SK-N-SH (cell line): Measurements from ENCODE around the gene SLC2A9.

ENCODE experiments used
- ELF1 ChIP-seq: IDR thresholded peaks from 2 replicates; pipeline ENCODE4 v1.4.0; 2012
- EZH2phosphoT487 ChIP-seq: fragments of 200-600 bp; sonication (generic); IDR thresholded peaks from 2 replicates; pipeline ENCODE4 v1.6.1; 2017; ENCODE audit warnings: low read depth, mixed run types, mild to moderate bottlenecking, antibody characterized with exemption, moderate library complexity, borderline replicate concordance
- MEF2A ChIP-seq: IDR thresholded peaks from 2 replicates; pipeline ENCODE4 v1.4.0; 2012; ENCODE audit warnings: low read depth, borderline replicate concordance
- POLR2AphosphoS5 ChIP-seq: IDR thresholded peaks from 2 replicates; pipeline ENCODE4 v1.6.1; 2012; ENCODE audit warnings: low read depth, low read length
- TF ChIP-seq, protein P1 (sequence below): fragments of 200-600 bp; sonication (generic); IDR thresholded peaks from 2 replicates; pipeline ENCODE4 v1.6.1; 2017; ENCODE audit warnings: antibody characterized with exemption, mild to moderate bottlenecking, moderate library complexity
- TF ChIP-seq, protein P2 (sequence below): fragments of 150-350 bp; IDR thresholded peaks from 2 replicates; pipeline ENCODE4 v1.6.1; 2017; ENCODE audit warnings: antibody characterized with exemption, low read length, low read depth, borderline replicate concordance

DNA sequence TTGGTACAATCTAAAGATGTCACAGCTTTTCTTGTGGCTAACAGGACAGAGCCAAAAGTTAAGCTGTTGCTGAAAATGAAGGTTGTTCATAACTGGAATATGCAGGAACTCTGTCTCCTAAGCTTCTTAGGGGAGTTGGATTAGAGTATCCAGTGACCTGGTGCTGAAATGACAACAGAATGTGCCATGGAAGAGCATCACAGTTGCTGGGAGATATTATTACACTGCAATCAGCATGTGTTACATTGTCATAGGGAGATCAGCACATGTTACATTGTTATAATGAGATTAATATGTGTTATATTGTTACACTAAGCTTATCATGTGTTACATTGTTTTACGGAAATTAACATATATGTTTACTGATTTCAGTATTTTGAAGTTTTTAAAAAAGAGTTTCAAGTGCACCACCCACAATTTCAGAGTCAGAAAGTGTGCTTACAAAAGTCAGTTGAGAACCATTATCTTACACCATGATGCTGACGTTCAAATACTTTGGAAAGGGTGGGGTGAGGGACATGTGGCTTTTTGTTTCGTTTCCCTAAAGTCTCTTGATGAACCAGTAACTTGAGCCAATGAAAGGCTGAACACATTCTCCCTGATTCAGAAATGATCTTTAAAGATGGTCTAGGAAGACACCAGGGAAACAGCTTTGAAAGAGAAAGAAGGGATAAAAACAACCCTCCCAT lies 126.5 kb downstream of the SLC2A9 start:
- TF ChIP-seq, protein P1, sequence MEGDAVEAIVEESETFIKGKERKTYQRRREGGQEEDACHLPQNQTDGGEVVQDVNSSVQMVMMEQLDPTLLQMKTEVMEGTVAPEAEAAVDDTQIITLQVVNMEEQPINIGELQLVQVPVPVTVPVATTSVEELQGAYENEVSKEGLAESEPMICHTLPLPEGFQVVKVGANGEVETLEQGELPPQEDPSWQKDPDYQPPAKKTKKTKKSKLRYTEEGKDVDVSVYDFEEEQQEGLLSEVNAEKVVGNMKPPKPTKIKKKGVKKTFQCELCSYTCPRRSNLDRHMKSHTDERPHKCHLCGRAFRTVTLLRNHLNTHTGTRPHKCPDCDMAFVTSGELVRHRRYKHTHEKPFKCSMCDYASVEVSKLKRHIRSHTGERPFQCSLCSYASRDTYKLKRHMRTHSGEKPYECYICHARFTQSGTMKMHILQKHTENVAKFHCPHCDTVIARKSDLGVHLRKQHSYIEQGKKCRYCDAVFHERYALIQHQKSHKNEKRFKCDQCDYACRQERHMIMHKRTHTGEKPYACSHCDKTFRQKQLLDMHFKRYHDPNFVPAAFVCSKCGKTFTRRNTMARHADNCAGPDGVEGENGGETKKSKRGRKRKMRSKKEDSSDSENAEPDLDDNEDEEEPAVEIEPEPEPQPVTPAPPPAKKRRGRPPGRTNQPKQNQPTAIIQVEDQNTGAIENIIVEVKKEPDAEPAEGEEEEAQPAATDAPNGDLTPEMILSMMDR = no peak
- TF ChIP-seq ELF1 = no peak
- TF ChIP-seq, protein P2, sequence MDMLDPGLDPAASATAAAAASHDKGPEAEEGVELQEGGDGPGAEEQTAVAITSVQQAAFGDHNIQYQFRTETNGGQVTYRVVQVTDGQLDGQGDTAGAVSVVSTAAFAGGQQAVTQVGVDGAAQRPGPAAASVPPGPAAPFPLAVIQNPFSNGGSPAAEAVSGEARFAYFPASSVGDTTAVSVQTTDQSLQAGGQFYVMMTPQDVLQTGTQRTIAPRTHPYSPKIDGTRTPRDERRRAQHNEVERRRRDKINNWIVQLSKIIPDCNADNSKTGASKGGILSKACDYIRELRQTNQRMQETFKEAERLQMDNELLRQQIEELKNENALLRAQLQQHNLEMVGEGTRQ = no peak
- TF ChIP-seq EZH2phosphoT487 = no peak
- TF ChIP-seq POLR2AphosphoS5 = no peak
- no peak for TF ChIP-seq MEF2A
